Thoracic aorta (tissue), 2 donors: Measurements from ENCODE around the gene REP15. TPM values are rescaled to one million over a fixed set of nuclear protein-coding genes. Genes with fewer than 3 reads are reported as not detected.
"Not testable (repeated sequence)": the region's sequence is repeated elsewhere in the genome, so short reads cannot be mapped to it uniquely, and the experiment has no call there.

ENCODE experiments used
- ATAC-seq: fragments of 150-250 bp; one replicate; pipeline ENCODE4 v1.8.0; 2017; ENCODE audit warnings: low read depth; ENCODE audit not compliant: insufficient number of reproducible peaks, low FRiP score
- DNase-seq: peaks from one replicate; pipeline ENCODE4 v3.0.0-alpha.2; 2020; ENCODE audit warnings: low spot score
- H3K27ac ChIP-seq, 2 donors: fragments of 200-600 bp; sonication (generic); 1 replicate in 1 of 2; 2 replicates in 1 of 2; pipeline ENCODE4 v1.5.1; 2016; ENCODE audit warnings: mild to moderate bottlenecking in 2 of 2, moderate library complexity in 2 of 2
- H3K27me3 ChIP-seq: fragments of 200-600 bp; sonication (generic); replicated peaks from 2 replicates; pipeline ENCODE4 v1.6.0; 2016; ENCODE audit warnings: mild to moderate bottlenecking; ENCODE audit not compliant: insufficient read depth
- H3K36me3 ChIP-seq: fragments of 200-600 bp; sonication (generic); one replicate; pipeline ENCODE4 v1.5.1; 2016
- H3K4me1 ChIP-seq, 2 donors: fragments of 200-600 bp; sonication (generic); 1 replicate in 1 of 2; 2 replicates in 1 of 2; pipeline versions ENCODE4 v1.5.1 to v1.6.0; 2016; ENCODE audit warnings: low read depth in 2 of 2, mild to moderate bottlenecking in 1 of 2; ENCODE audit not compliant: control insufficient read depth in 1 of 2
- H3K4me3 ChIP-seq: fragments of 200-600 bp; sonication (generic); 2 replicates; pipeline ENCODE4 v1.5.1; 2016; ENCODE audit warnings: mild to moderate bottlenecking
- H3K9me3 ChIP-seq: fragments of 200-600 bp; sonication (generic); 2 replicates; pipeline ENCODE4 v1.5.1; 2016
- total RNA-seq, 2 donors: library from RNA; depleted of rRNA; stranded (reverse); fragments of >200 nt; gene quantifications; one replicate each; pipeline versions ENCODE4 v1.1.0 to v1.2.3, GENCODE V29; 2016
- TF ChIP-seq, protein P1 (sequence below): fragments of 200-600 bp; sonication (generic); IDR thresholded peaks from one replicate; pipeline ENCODE4 v1.5.1; 2019; ENCODE audit warnings: antibody characterized with exemption

The REP15 gene
- total RNA-seq, 2 donors from 2014 or later, result 5.6 to 8.3 TPM

DNA sequence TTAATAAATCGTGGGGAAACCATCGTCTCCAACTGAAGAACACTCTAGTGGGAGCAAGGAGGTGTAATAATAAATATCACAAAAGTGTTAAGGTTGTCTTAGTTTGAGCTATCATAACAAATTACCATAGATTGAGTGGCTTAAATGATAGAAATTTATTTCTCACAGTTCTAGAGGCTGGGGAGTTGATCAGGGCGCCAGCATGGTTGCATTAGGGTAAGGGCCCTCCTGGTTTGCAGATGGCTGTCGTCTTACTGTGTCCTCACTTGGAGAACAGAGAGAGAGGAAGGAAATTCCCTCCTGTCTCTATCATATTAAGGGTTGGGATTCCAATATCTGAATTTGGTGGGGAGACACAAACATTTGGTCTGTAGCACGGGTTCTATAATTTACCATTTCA lies 47.4 kb downstream of the REP15 start:
- no peaks in the 10 kb centered on the region for H3K9me3 ChIP-seq
- no peaks in the 10 kb centered on the region for H3K36me3 ChIP-seq
- no peak overlapping the region for H3K4me3 ChIP-seq
- TF ChIP-seq, protein P1, sequence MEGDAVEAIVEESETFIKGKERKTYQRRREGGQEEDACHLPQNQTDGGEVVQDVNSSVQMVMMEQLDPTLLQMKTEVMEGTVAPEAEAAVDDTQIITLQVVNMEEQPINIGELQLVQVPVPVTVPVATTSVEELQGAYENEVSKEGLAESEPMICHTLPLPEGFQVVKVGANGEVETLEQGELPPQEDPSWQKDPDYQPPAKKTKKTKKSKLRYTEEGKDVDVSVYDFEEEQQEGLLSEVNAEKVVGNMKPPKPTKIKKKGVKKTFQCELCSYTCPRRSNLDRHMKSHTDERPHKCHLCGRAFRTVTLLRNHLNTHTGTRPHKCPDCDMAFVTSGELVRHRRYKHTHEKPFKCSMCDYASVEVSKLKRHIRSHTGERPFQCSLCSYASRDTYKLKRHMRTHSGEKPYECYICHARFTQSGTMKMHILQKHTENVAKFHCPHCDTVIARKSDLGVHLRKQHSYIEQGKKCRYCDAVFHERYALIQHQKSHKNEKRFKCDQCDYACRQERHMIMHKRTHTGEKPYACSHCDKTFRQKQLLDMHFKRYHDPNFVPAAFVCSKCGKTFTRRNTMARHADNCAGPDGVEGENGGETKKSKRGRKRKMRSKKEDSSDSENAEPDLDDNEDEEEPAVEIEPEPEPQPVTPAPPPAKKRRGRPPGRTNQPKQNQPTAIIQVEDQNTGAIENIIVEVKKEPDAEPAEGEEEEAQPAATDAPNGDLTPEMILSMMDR, result no peak
- peaks cover 21 to 52% of the 10 kb centered on the region in 2 donors for H3K4me1 ChIP-seq
- no peak overlapping the region for H3K27ac ChIP-seq
- DNase-seq (no peak), ATAC-seq (no peak)
- H3K27me3 ChIP-seq, result no peaks in the 10 kb centered on the region

GRCh38 chr12:27745734-27746133 lies 49.5 kb downstream of the REP15 start:
- DNase-seq, H3K27me3 ChIP-seq, ATAC-seq, H3K9me3 ChIP-seq, H3K4me3 ChIP-seq, H3K36me3 ChIP-seq: not testable (repeated sequence)
- Histone ChIP-seq H3K4me1 (peaks cover 20 to 50% of the 10 kb centered on the region in 2 donors), H3K27ac (peak overlapping the region; percentile 76 to 93)

Other genes starting within 250 kb of the REP15 start
- gene SMCO2, start 249.7 kb upstream of the REP15 start, total RNA-seq, result not detected
- gene PPFIBP1, start 172.2 kb upstream of the REP15 start, total RNA-seq, result 100 to 1,000 TPM; 103 to 232 TPM
- gene MRPS35, start 14.4 kb downstream of the REP15 start, total RNA-seq, result 10 to 100 TPM; 32.7 to 55.9 TPM
- gene KLHL42, start 83.8 kb downstream of the REP15 start, total RNA-seq, result 100 to 1,000 TPM in 1 of 2 donors, 10 to 100 TPM in 1; 94.6 to 111 TPM
- gene MANSC4, start 83.8 kb downstream of the REP15 start, total RNA-seq, result not detected